Osteocyte (in vitro differentiated cells): ENCODE measurements around the gene PADI4. TPM values are rescaled to one million over a fixed set of nuclear protein-coding genes. Genes with fewer than 3 reads are reported as not detected.

Experiments used
- DNase-seq: peaks from one replicate; pipeline ENCODE4 v3.0.0; 2021; ENCODE audit warnings: mixed read lengths; ENCODE audit not compliant: unreplicated experiment; ENCODE audit errors: extremely low spot score
- H3K27ac Mint-ChIP-seq: one replicate; pipeline ENCODE4 v1.8.0; 2021; ENCODE audit warnings: mild to moderate bottlenecking, mixed read lengths; ENCODE audit not compliant: unreplicated experiment
- H3K27me3 Mint-ChIP-seq: one replicate; pipeline ENCODE4 v1.8.0; 2021; ENCODE audit warnings: mixed read lengths; ENCODE audit not compliant: unreplicated experiment
- H3K36me3 Mint-ChIP-seq: one replicate; pipeline ENCODE4 v1.8.0; 2021; ENCODE audit warnings: mixed read lengths; ENCODE audit not compliant: unreplicated experiment
- H3K4me1 Mint-ChIP-seq: one replicate; pipeline ENCODE4 v1.8.0; 2021; ENCODE audit warnings: mixed read lengths; ENCODE audit not compliant: unreplicated experiment
- H3K4me3 Mint-ChIP-seq: one replicate; pipeline ENCODE4 v1.8.0; 2021; ENCODE audit warnings: mild to moderate bottlenecking, moderate library complexity, mixed read lengths; ENCODE audit not compliant: unreplicated experiment
- H3K9me3 Mint-ChIP-seq: one replicate; pipeline ENCODE4 v1.8.0; 2021; ENCODE audit warnings: mixed read lengths; ENCODE audit not compliant: unreplicated experiment
- long read RNA-seq: library from polyadenylated mRNA; unstranded; transcript quantifications from one replicate; pipeline ENCODE4 v2.0.0, GENCODE V29; 2021
- total RNA-seq: library from RNA; stranded (reverse); gene quantifications from 2 replicates; pipeline ENCODE4 v1.2.1, GENCODE V29; 2021
- TF ChIP-seq, protein P1 (sequence below): fragments of 200-600 bp; sonication (generic); IDR thresholded peaks from 2 replicates; pipeline ENCODE4 v1.5.0; 2021; ENCODE audit warnings: antibody characterized with exemption, mild to moderate bottlenecking, moderate library complexity

The PADI4 gene
- total RNA-seq: 0.50 TPM in 1 of 2 replicates, not detected in the other
- long read RNA-seq, partial matches to known transcripts: 0 of 3 reads
- long read RNA-seq, other reads (novel, unspliced or antisense): 0 of 3 reads

- TF ChIP-seq, protein P1, sequence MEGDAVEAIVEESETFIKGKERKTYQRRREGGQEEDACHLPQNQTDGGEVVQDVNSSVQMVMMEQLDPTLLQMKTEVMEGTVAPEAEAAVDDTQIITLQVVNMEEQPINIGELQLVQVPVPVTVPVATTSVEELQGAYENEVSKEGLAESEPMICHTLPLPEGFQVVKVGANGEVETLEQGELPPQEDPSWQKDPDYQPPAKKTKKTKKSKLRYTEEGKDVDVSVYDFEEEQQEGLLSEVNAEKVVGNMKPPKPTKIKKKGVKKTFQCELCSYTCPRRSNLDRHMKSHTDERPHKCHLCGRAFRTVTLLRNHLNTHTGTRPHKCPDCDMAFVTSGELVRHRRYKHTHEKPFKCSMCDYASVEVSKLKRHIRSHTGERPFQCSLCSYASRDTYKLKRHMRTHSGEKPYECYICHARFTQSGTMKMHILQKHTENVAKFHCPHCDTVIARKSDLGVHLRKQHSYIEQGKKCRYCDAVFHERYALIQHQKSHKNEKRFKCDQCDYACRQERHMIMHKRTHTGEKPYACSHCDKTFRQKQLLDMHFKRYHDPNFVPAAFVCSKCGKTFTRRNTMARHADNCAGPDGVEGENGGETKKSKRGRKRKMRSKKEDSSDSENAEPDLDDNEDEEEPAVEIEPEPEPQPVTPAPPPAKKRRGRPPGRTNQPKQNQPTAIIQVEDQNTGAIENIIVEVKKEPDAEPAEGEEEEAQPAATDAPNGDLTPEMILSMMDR: no peak
These were observed at the start of gene PADI4 for GRCh38 chr1:17307946-17308345. Gene PADI4 (plus strand): TSS chr1:17308197. CDS start chr1:17308223, 26 bp downstream.

DNA sequence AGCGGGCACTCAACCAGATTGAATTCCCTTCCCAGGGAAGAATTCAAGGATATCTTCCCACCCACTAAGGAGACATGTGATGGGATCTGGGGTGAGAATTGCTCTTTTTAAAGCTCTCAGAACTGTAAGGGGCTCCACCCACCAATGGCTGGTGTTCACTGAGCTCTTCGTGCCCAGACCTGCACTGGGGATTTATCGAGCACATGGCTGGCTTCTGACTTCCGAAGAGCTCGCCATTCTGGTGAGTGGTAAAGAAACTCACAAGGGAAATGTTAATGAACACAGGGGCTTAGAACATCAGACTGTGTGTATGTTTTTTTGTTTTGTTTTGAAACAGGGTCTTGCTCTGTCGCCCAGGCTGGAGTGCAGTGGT lies 49.3 kb upstream of the PADI4 start:
- DNase-seq: no peak
- H3K9me3 Mint-ChIP-seq: peaks cover 5% of the 10 kb centered on the region
- H3K4me3 Mint-ChIP-seq: no peak overlapping the region
- peaks cover 5% of the 10 kb centered on the region for H3K4me1 Mint-ChIP-seq
- peaks cover 4% of the 10 kb centered on the region for H3K36me3 Mint-ChIP-seq
- H3K27ac Mint-ChIP-seq: no peak overlapping the region
- H3K27me3 Mint-ChIP-seq: peaks cover 6% of the 10 kb centered on the region
- TF ChIP-seq, protein P1: no peak

More at GRCh38 chr1:17307946-17308345, at the start of gene PADI4:
- Mint-ChIP-seq H3K4me1 (peaks cover 43% of the 10 kb centered on the region), H3K4me3 (no peak within 1 kb of the TSS), H3K27me3 (peaks cover 2% of the 10 kb centered on the region), H3K9me3 (peaks cover 1% of the 10 kb centered on the region), H3K27ac (no peak within 1 kb of the TSS), H3K36me3 (peaks cover under 1% of the 10 kb centered on the region)
- no peak for DNase-seq

- peaks cover 4% of the 10 kb centered on the region for H3K36me3 Mint-ChIP-seq
- TF ChIP-seq, protein P1: no peak
- H3K9me3 Mint-ChIP-seq: peaks cover 5% of the 10 kb centered on the region
- H3K4me3 Mint-ChIP-seq: no peak overlapping the region
- peaks cover 6% of the 10 kb centered on the region for H3K27me3 Mint-ChIP-seq
- peaks cover 5% of the 10 kb centered on the region for H3K4me1 Mint-ChIP-seq
- no peak for DNase-seq
- no peak overlapping the region for H3K27ac Mint-ChIP-seq
These were observed 48.6 kb upstream of the PADI4 start for GRCh38 chr1:17259233-17259873.

DNA sequence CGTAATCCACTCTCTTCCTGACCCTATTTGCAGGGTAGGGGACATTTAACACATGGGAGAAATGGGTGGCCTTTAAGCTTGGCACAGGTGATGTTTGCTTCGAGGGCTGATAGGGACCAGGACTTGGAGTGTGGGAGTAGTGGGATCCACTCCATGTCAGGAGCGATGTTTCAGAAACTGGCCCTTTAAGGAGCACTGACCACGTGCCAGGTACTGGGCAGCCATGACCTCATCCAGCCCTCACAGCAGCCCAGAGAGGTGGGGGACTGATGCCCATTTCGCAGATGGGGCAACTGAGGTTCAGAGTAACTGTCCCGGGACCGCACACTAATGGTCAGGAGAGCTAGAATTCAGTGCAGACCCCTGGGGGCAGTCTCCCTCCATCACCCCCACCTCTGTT lies 47.7 kb upstream of the PADI4 start:
- Mint-ChIP-seq H3K4me1 (peaks cover 5% of the 10 kb centered on the region), H3K36me3 (peaks cover 4% of the 10 kb centered on the region), H3K4me3 (no peak overlapping the region), H3K27ac (no peak overlapping the region), H3K9me3 (peaks cover 5% of the 10 kb centered on the region), H3K27me3 (peaks cover 6% of the 10 kb centered on the region)
- no peak for DNase-seq
- TF ChIP-seq, protein P1: no peak

GRCh38 chr1:17260738-17261137 lies 47.3 kb upstream of the PADI4 start:
- peaks cover 5% of the 10 kb centered on the region for H3K4me1 Mint-ChIP-seq
- no peak for DNase-seq

More at GRCh38 chr1:17260738-17261137, 47.3 kb upstream of the PADI4 start:
- Mint-ChIP-seq H3K4me3 (no peak overlapping the region), H3K27ac (no peak overlapping the region), H3K9me3 (peaks cover 5% of the 10 kb centered on the region), H3K36me3 (peaks cover 4% of the 10 kb centered on the region), H3K27me3 (peaks cover 6% of the 10 kb centered on the region)
- TF ChIP-seq, protein P1: no peak
